SK-N-SH treated with all-trans-retinoic acid at 6 μM for 48 hours (cell line): Measurements from ENCODE around the gene CLEC16A.

Experiments used
- ATAC-seq: fragments of 200-7000 bp; cut with Tn5 transposase; 3 replicates; pipeline ENCODE4 v1.9.1; 2020; ENCODE audit warnings: mild to moderate bottlenecking, moderate library complexity
- ARNTL ChIP-seq: fragments of 450-650 bp; formaldehyde crosslinking; IDR thresholded peaks from 2 replicates; pipeline ENCODE4 v1.5.0; 2020; ENCODE audit warnings: low read depth, mild to moderate bottlenecking, moderate library complexity, borderline replicate concordance
- CREB5 ChIP-seq: fragments of 250-450 bp; sonication (Bioruptor Pico); IDR thresholded peaks from 2 replicates; pipeline ENCODE4 v1.5.1; 2020; ENCODE audit warnings: low read depth, mild to moderate bottlenecking, moderate library complexity
- CSDC2 ChIP-seq: fragments of 250-450 bp; sonication (Bioruptor Pico); IDR thresholded peaks from 2 replicates; pipeline ENCODE4 v1.5.0; 2020; ENCODE audit warnings: mild to moderate bottlenecking, moderate library complexity
- CSRNP3 ChIP-seq: fragments of 250-450 bp; sonication (Bioruptor Pico); IDR thresholded peaks from 2 replicates; pipeline ENCODE4 v1.5.1; 2021; ENCODE audit warnings: mild to moderate bottlenecking, moderate library complexity
- ESRRG ChIP-seq: fragments of 250-450 bp; sonication (Bioruptor Pico); IDR thresholded peaks from 2 replicates; pipeline ENCODE4 v1.6.1; 2021; ENCODE audit warnings: mild to moderate bottlenecking
- ISL1 ChIP-seq: fragments of 250-450 bp; sonication (Bioruptor Pico); IDR thresholded peaks from 2 replicates; pipeline ENCODE4 v2.1.2; 2022; ENCODE audit warnings: mild to moderate bottlenecking, moderate library complexity
- RARB ChIP-seq: fragments of 250-450 bp; sonication (Bioruptor Pico); IDR thresholded peaks from 2 replicates; pipeline ENCODE4 v1.8.0; 2021; ENCODE audit warnings: mild to moderate bottlenecking, moderate library complexity
- SNAI2 ChIP-seq: fragments of 250-450 bp; sonication (Bioruptor Pico); IDR thresholded peaks from 2 replicates; pipeline ENCODE4 v1.5.0; 2020; ENCODE audit warnings: mild to moderate bottlenecking, moderate library complexity
- TSHZ2 ChIP-seq: fragments of 250-450 bp; sonication (Bioruptor Pico); IDR thresholded peaks from 2 replicates; pipeline ENCODE4 v1.5.0; 2020; ENCODE audit warnings: mild to moderate bottlenecking, moderate library complexity
- ZFP3 ChIP-seq: fragments of 250-450 bp; sonication (Bioruptor Pico); IDR thresholded peaks from 2 replicates; pipeline ENCODE4 v1.5.0; 2020; ENCODE audit warnings: mild to moderate bottlenecking, moderate library complexity
- ZFP30 ChIP-seq: fragments of 450-650 bp; formaldehyde crosslinking; IDR thresholded peaks from 2 replicates; pipeline ENCODE4 v1.5.0; 2022; ENCODE audit warnings: mild to moderate bottlenecking, moderate library complexity
- ZNF565 ChIP-seq: fragments of 450-650 bp; formaldehyde crosslinking; conservative IDR thresholded peaks from 2 replicates; pipeline ENCODE4 v1.5.0; 2020; ENCODE audit warnings: low read depth, mild to moderate bottlenecking, moderate library complexity
- ZNF70 ChIP-seq: fragments of 450-650 bp; formaldehyde crosslinking; IDR thresholded peaks from 2 replicates; pipeline ENCODE4 v1.5.0; 2020; ENCODE audit warnings: mild to moderate bottlenecking, moderate library complexity
- TF ChIP-seq, protein P1 (sequence below): fragments of 250-450 bp; sonication (Bioruptor Pico); IDR thresholded peaks from 2 replicates; pipeline ENCODE4 v1.8.0; 2021; ENCODE audit warnings: low read depth, mild to moderate bottlenecking, moderate library complexity, borderline replicate concordance
- TF ChIP-seq, protein P2 (sequence below): fragments of 250-450 bp; sonication (Bioruptor Pico); IDR thresholded peaks from 2 replicates; pipeline ENCODE4 v1.8.0; 2020; ENCODE audit warnings: mild to moderate bottlenecking, moderate library complexity, borderline replicate concordance

Gene CLEC16A

GRCh38 chr16:11029948-11030347 is 85.6 kb downstream of the CLEC16A start:
- no peak for ATAC-seq
- no peak for TF ChIP-seq SNAI2 (CRISPR knock-in tag)
- TF ChIP-seq CREB5 (CRISPR knock-in tag): no peak
- TF ChIP-seq TSHZ2 (CRISPR knock-in tag): no peak
- no peak for TF ChIP-seq ZFP3 (CRISPR knock-in tag)
- TF ChIP-seq RARB (CRISPR knock-in tag): no peak
- no peak for TF ChIP-seq ZFP30 (CRISPR knock-in tag)
- TF ChIP-seq, protein P1, sequence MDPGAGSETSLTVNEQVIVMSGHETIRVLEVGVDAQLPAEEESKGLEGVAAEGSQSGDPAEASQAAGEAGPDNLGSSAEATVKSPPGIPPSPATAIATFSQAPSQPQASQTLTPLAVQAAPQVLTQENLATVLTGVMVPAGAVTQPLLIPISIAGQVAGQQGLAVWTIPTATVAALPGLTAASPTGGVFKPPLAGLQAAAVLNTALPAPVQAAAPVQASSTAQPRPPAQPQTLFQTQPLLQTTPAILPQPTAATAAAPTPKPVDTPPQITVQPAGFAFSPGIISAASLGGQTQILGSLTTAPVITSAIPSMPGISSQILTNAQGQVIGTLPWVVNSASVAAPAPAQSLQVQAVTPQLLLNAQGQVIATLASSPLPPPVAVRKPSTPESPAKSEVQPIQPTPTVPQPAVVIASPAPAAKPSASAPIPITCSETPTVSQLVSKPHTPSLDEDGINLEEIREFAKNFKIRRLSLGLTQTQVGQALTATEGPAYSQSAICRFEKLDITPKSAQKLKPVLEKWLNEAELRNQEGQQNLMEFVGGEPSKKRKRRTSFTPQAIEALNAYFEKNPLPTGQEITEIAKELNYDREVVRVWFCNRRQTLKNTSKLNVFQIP (CRISPR knock-in tag): no peak
- TF ChIP-seq CSDC2 (CRISPR knock-in tag): no peak
- TF ChIP-seq ARNTL (CRISPR knock-in tag): no peak
- TF ChIP-seq CSRNP3 (CRISPR knock-in tag): no peak
- no peak for TF ChIP-seq ISL1 (CRISPR knock-in tag)
- TF ChIP-seq ESRRG: no peak

- no peak for ATAC-seq
- no peak for TF ChIP-seq ZNF565
- TF ChIP-seq, protein P2, sequence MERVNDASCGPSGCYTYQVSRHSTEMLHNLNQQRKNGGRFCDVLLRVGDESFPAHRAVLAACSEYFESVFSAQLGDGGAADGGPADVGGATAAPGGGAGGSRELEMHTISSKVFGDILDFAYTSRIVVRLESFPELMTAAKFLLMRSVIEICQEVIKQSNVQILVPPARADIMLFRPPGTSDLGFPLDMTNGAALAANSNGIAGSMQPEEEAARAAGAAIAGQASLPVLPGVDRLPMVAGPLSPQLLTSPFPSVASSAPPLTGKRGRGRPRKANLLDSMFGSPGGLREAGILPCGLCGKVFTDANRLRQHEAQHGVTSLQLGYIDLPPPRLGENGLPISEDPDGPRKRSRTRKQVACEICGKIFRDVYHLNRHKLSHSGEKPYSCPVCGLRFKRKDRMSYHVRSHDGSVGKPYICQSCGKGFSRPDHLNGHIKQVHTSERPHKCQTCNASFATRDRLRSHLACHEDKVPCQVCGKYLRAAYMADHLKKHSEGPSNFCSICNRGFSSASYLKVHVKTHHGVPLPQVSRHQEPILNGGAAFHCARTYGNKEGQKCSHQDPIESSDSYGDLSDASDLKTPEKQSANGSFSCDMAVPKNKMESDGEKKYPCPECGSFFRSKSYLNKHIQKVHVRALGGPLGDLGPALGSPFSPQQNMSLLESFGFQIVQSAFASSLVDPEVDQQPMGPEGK (CRISPR knock-in tag): no peak
- no peak for TF ChIP-seq ZNF70 (CRISPR knock-in tag)
These were observed 86.7 kb downstream of the CLEC16A start for GRCh38 chr16:11030990-11031510.

GRCh38 chr16:11032000-11032921 is 87.9 kb downstream of the CLEC16A start:
- TF ChIP-seq, protein P2 (CRISPR knock-in tag): no peak
- no peak for TF ChIP-seq ARNTL (CRISPR knock-in tag)
- TF ChIP-seq, all 23 proteins: peak for 0
- no peak for ATAC-seq
